Caco-2 (cell line): ENCODE measurements around the gene BMP4. TPM values are rescaled to one million over a fixed set of nuclear protein-coding genes. Genes with fewer than 3 reads are reported as not detected.

Experiments used
- BruUV-seq: library from RNA; stranded (reverse); fragments of 400-500 nt; replicated peaks from 2 replicates; lab custom pipeline; 2021; lab: Mats Ljungman, UMichigan
- CTCF ChIA-PET: fragments of 300-600 bp; sonication (Branson Sonifier 250); formaldehyde crosslinking; loops from one replicate; lab custom pipeline; 2022; ENCODE audit warnings: antibody characterized with exemption; lab: Charles Lee
- POLR2A ChIA-PET: fragments of 300-600 bp; sonication (Branson Sonifier 250); formaldehyde crosslinking; loops from one replicate; lab custom pipeline; 2022; ENCODE audit warnings: antibody characterized with exemption; lab: Charles Lee
- DNase-seq, 2 experiments: peaks; one replicate each; pipeline versions ENCODE4 v3.0.0 to v3.0.0-alpha.2; 2020 to 2022
- H3K27me3 ChIP-seq: replicated peaks from 2 replicates; pipeline ENCODE4 v1.6.0; 2011; ENCODE audit warnings: low read length; ENCODE audit not compliant: control insufficient read depth, insufficient read depth
- H3K36me3 ChIP-seq: 2 replicates; pipeline ENCODE4 v1.5.1; 2011; ENCODE audit warnings: low read length; ENCODE audit not compliant: control insufficient read depth, insufficient read depth
- H3K4me1 ChIP-seq: fragments of 250-450 bp; sonication (Bioruptor Pico); 2 replicates; pipeline ENCODE4 v1.5.1; 2020; ENCODE audit warnings: mild to moderate bottlenecking
- H3K4me3 ChIP-seq: 2 replicates; pipeline ENCODE4 v1.5.1; 2011; ENCODE audit warnings: low read depth, mild to moderate bottlenecking, control low read depth, low read length
- H3K9me3 ChIP-seq: fragments of 250-450 bp; sonication (Bioruptor Pico); 2 replicates; pipeline ENCODE4 v1.5.1; 2020; ENCODE audit warnings: mild to moderate bottlenecking, moderate library complexity
- H3K27ac Mint-ChIP-seq: one replicate; pipeline ENCODE4 v1.8.0; 2022; ENCODE audit warnings: mixed read lengths; ENCODE audit not compliant: unreplicated experiment
- H3K27me3 Mint-ChIP-seq: one replicate; pipeline ENCODE4 v1.8.0; 2022; ENCODE audit warnings: mixed read lengths; ENCODE audit not compliant: insufficient read depth, unreplicated experiment
- H3K36me3 Mint-ChIP-seq: one replicate; pipeline ENCODE4 v1.8.0; 2022; ENCODE audit warnings: mild to moderate bottlenecking, mixed read lengths; ENCODE audit not compliant: insufficient read depth, unreplicated experiment
- H3K4me1 Mint-ChIP-seq: one replicate; pipeline ENCODE4 v1.8.0; 2022; ENCODE audit warnings: low read depth, mixed read lengths; ENCODE audit not compliant: unreplicated experiment
- H3K4me3 Mint-ChIP-seq: one replicate; pipeline ENCODE4 v1.8.0; 2022; ENCODE audit warnings: mild to moderate bottlenecking, moderate library complexity, mixed read lengths; ENCODE audit not compliant: unreplicated experiment
- H3K9me3 Mint-ChIP-seq: one replicate; pipeline ENCODE4 v1.8.0; 2022; ENCODE audit warnings: mixed read lengths; ENCODE audit not compliant: unreplicated experiment
- CTCF ChIP-seq, 2 experiments: fragments of 200-600 bp in 1 of 2; IDR thresholded peaks; 1 replicate in 1 of 2; 2 replicates in 1 of 2; pipeline versions ENCODE4 v1.5.1 to v1.8.0; 2011 to 2022; ENCODE audit warnings: antibody characterized with exemption in 1 of 2, control low read depth in 1 of 2, inconsistent platforms in 1 of 2, low read depth in 1 of 2, low read length in 1 of 2, mild to moderate bottlenecking in 1 of 2, moderate library complexity in 1 of 2; ENCODE audit not compliant: insufficient read depth in 1 of 2, severe bottlenecking in 1 of 2, unreplicated experiment in 1 of 2
- intact Hi-C: fragments of 100-400 bp; cut with micrococcal nuclease; formaldehyde crosslinking; loops from one replicate; pipeline ENCODE4 v1.10.0; 2022; ENCODE audit not compliant: unreplicated experiment
- total RNA-seq: library from RNA; stranded (reverse); gene quantifications from 2 replicates; pipeline ENCODE4 v1.2.3, GENCODE V29; 2022

BMP4 gene
- total RNA-seq, 1 experiment from 2014 or later, result 113 TPM

GRCh38 chr14:54001189-54001878 is 44.7 kb upstream of the BMP4 start:
- peak; percentile 70 to 84 for DNase-seq
- Mint-ChIP-seq H3K4me3 (peak overlapping the region; percentile 37), H3K4me1 (peaks cover 50% of the 10 kb centered on the region), H3K36me3 (peaks cover 27% of the 10 kb centered on the region), H3K9me3 (peaks cover 7% of the 10 kb centered on the region), H3K27me3 (no peaks in the 10 kb centered on the region), H3K27ac (peak overlapping the region; percentile 96)
- Histone ChIP-seq H3K9me3 (peaks cover 4% of the 10 kb centered on the region; the same call in 1 of the 2 replicates), H3K27me3 (no peaks in the 10 kb centered on the region), H3K36me3 (no peaks in the 10 kb centered on the region), H3K4me3 (no peak overlapping the region), H3K4me1 (peaks cover 58% of the 10 kb centered on the region)
- ChIA-PET CTCF (interaction anchor here (0.6 to 1.8 kb wide), 14 partner anchors 10 to 347 kb away, joined by 3 to 36 read pairs (median 4); partner anchors contain the start of gene BMP4), POLR2A (interaction anchor here (0.7 to 2.4 kb wide), 6 partner anchors 45 to 387 kb away, joined by 3 to 12 read pairs (median 6); partner anchors contain the start of gene BMP4)
- intact Hi-C loops, result loop anchor here (1.0 to 5.0 kb wide), 5 partner anchors 50 to 389 kb away; no protein-coding TSS in a partner anchor
- BruUV-seq, result no TSS peak
- TF ChIP-seq CTCF (IDR thresholded peaks at IDR 0.05; ENCODE audit: insufficient read depth in 1 of 2, low read depth in 1 of 2, low read length in 1 of 2, severe bottlenecking in 1 of 2, unreplicated experiment in 1 of 2), result peak; percentile 34 to 51

GRCh38 chr14:54000341-54000811 is 43.8 kb upstream of the BMP4 start:
- peaks cover 58% of the 10 kb centered on the region for H3K4me1 ChIP-seq
- Mint-ChIP-seq H3K27me3 (no peaks in the 10 kb centered on the region), H3K9me3 (no peaks in the 10 kb centered on the region), H3K36me3 (peaks cover 27% of the 10 kb centered on the region), H3K27ac (peak overlapping the region; percentile 96), H3K4me3 (no peak overlapping the region), H3K4me1 (peaks cover 50% of the 10 kb centered on the region)
- H3K9me3 ChIP-seq, result peaks cover 4% of the 10 kb centered on the region; the same call in 1 of the 2 replicates
- BruUV-seq, result no TSS peak
- H3K36me3 ChIP-seq, result no peaks in the 10 kb centered on the region
- no peak overlapping the region for H3K4me3 ChIP-seq
- CTCF ChIA-PET, result interaction anchor here (1.4 to 1.8 kb wide), 3 partner anchors 11 to 44 kb away, joined by 12 to 36 read pairs (median 19); partner anchors contain the start of gene BMP4
- intact Hi-C loops, result loop anchor here (2.0 to 5.0 kb wide), 3 partner anchors 102 to 388 kb away; no protein-coding TSS in a partner anchor
- no peaks in the 10 kb centered on the region for H3K27me3 ChIP-seq
- POLR2A ChIA-PET, result interaction anchor here (0.7 to 2.4 kb wide), 5 partner anchors 25 to 387 kb away, joined by 3 to 12 read pairs (median 4); partner anchors contain the start of gene BMP4
- TF ChIP-seq CTCF (IDR thresholded peaks at IDR 0.05; ENCODE audit: insufficient read depth in 1 of 2, low read depth in 1 of 2, low read length in 1 of 2, severe bottlenecking in 1 of 2, unreplicated experiment in 1 of 2), result no peak
- DNase-seq, result peak; percentile 40 to 69

DNA sequence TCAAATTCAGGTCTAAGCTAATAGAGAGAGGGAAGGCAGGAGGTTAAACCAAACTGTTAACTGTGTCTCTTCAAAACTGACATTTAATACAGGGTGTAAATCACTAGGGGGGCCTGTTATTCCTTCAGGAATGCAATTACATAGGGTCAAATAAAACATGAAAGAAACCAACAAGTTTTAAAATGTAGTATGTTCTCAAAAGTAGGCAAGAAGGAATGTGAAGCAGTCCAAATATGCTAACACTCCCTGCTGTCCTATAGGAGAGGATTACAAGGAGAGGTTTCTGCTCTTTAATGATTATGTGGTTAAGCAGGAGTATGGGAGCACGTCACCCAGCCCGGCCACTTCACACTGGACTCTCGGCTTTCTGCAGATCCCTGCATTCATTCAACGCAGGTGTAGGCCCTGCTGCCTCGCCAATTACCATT is 42.5 kb upstream of the BMP4 start:
- H3K4me3 ChIP-seq, result no peak overlapping the region
- H3K4me3 Mint-ChIP-seq, result peak overlapping the region; percentile 61
- peak overlapping the region; percentile 96 for H3K27ac Mint-ChIP-seq
- H3K9me3 ChIP-seq, result peaks cover 4% of the 10 kb centered on the region; the same call in 1 of the 2 replicates
- peaks cover 27% of the 10 kb centered on the region for H3K36me3 Mint-ChIP-seq
- H3K4me1 Mint-ChIP-seq, result peaks cover 50% of the 10 kb centered on the region
- ChIA-PET POLR2A (interaction anchor here (0.7 to 1.0 kb wide), 3 partner anchors 36 to 235 kb away, joined by 3 to 8 read pairs (median 5); partner anchors contain the start of gene BMP4), CTCF (interaction anchor here (0.9 to 1.1 kb wide), 5 partner anchors 35 to 462 kb away, joined by 3 read pairs; partner anchors contain the start of gene BMP4)
- no TSS peak for BruUV-seq
- H3K4me1 ChIP-seq, result peaks cover 58% of the 10 kb centered on the region
- intact Hi-C loops, result loop anchor here (1.0 to 2.0 kb wide), 3 partner anchors 43 to 176 kb away; partner anchors contain the start of gene BMP4
- no peaks in the 10 kb centered on the region for H3K9me3 Mint-ChIP-seq
- no peaks in the 10 kb centered on the region for H3K27me3 ChIP-seq
- TF ChIP-seq CTCF (IDR thresholded peaks at IDR 0.05; ENCODE audit: insufficient read depth in 1 of 2, low read depth in 1 of 2, low read length in 1 of 2, severe bottlenecking in 1 of 2, unreplicated experiment in 1 of 2), result no peak
- H3K27me3 Mint-ChIP-seq, result no peaks in the 10 kb centered on the region
- H3K36me3 ChIP-seq, result no peaks in the 10 kb centered on the region; the same call in 1 of the 2 replicates
- peak; percentile 88 to 93 for DNase-seq
